ENCODE data around the gene ADAM12.

DNA sequence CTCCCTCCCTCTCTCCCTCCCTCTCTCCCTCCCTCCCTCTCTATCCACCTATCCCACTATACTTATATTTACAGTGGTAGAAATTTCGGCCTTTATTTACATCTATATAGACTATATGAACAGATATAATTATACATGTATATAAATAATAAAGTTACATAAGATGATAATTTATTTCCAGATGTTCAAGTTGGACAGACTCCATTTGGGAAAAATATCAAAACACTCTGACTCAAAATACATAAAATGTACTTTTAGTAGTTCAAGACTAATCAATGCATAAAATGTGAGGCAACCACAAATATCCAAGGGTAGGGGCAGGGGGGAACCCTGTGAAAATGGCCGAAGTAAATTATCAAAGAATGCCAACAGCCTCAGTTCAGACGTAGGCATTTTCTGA lies 288.9 kb downstream of the ADAM12 start:
- TF ChIP-seq, protein P1, sequence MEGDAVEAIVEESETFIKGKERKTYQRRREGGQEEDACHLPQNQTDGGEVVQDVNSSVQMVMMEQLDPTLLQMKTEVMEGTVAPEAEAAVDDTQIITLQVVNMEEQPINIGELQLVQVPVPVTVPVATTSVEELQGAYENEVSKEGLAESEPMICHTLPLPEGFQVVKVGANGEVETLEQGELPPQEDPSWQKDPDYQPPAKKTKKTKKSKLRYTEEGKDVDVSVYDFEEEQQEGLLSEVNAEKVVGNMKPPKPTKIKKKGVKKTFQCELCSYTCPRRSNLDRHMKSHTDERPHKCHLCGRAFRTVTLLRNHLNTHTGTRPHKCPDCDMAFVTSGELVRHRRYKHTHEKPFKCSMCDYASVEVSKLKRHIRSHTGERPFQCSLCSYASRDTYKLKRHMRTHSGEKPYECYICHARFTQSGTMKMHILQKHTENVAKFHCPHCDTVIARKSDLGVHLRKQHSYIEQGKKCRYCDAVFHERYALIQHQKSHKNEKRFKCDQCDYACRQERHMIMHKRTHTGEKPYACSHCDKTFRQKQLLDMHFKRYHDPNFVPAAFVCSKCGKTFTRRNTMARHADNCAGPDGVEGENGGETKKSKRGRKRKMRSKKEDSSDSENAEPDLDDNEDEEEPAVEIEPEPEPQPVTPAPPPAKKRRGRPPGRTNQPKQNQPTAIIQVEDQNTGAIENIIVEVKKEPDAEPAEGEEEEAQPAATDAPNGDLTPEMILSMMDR (IDR thresholded peaks at IDR 0.05): no peak
- TF ChIP-seq POLR2A (IDR thresholded peaks at IDR 0.05): no peak

Data from adrenal gland (tissue), 5 donors.